Measurements from ENCODE around the gene EXOC4. TPM values are rescaled to one million over a fixed set of nuclear protein-coding genes. Genes with fewer than 3 reads are reported as not detected.

EXOC4 gene
- total and polyA plus RNA-seq, 2 of the 13 experiments (the other 11 are each of a cell fraction or from before 2014, with no cell fraction given): 22.5 to 39.0 TPM

DNA sequence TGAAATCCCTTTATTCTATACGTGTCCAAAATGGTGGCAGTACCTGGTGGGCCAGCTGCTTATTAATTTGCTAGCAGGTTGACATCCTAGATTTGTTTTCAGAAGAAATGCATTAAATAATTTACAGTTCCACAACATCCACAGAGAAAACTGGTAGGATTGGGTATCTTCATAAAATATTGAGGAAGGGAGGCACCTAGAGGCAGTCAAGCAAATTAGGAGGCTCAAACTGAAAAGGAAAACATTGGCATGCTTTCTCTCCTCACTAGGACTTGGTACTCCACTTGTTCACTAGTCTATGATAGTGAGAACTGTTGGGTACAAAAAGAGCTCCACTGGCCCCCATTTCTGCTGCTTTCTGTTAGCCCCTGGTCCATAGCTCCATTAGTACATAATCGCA is 855.9 kb downstream of the EXOC4 start:
- no peak for DNase-seq (ENCODE audit: low spot score)
- in situ Hi-C loops (cut with HindIII; ENCODE audit: extremely low pct_ligation_motif_present, low pct_unique_long_range_greater_than_20kb): no loop called here
- CTCF ChIA-PET (ENCODE audit: low intra/inter-chr PET ratio, low total read pairs): no interaction called here
- TF ChIP-seq HES4 (CRISPR knock-in tag; IDR thresholded peaks at IDR 0.05; ENCODE audit: borderline replicate concordance): no peak
- no peak for TF ChIP-seq TAF15 (IDR thresholded peaks at IDR 0.05; ENCODE audit: low read depth, low read length, poor library complexity, severe bottlenecking)
- TF ChIP-seq, protein P1, sequence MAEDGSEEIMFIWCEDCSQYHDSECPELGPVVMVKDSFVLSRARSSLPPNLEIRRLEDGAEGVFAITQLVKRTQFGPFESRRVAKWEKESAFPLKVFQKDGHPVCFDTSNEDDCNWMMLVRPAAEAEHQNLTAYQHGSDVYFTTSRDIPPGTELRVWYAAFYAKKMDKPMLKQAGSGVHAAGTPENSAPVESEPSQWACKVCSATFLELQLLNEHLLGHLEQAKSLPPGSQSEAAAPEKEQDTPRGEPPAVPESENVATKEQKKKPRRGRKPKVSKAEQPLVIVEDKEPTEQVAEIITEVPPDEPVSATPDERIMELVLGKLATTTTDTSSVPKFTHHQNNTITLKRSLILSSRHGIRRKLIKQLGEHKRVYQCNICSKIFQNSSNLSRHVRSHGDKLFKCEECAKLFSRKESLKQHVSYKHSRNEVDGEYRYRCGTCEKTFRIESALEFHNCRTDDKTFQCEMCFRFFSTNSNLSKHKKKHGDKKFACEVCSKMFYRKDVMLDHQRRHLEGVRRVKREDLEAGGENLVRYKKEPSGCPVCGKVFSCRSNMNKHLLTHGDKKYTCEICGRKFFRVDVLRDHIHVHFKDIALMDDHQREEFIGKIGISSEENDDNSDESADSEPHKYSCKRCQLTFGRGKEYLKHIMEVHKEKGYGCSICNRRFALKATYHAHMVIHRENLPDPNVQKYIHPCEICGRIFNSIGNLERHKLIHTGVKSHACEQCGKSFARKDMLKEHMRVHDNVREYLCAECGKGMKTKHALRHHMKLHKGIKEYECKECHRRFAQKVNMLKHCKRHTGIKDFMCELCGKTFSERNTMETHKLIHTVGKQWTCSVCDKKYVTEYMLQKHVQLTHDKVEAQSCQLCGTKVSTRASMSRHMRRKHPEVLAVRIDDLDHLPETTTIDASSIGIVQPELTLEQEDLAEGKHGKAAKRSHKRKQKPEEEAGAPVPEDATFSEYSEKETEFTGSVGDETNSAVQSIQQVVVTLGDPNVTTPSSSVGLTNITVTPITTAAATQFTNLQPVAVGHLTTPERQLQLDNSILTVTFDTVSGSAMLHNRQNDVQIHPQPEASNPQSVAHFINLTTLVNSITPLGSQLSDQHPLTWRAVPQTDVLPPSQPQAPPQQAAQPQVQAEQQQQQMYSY (CRISPR knock-in tag; IDR thresholded peaks at IDR 0.05): no peak
- TF ChIP-seq NPAS2 (CRISPR knock-in tag; IDR thresholded peaks at IDR 0.05; ENCODE audit: borderline replicate concordance): no peak
- no peak for TF ChIP-seq ZBTB20 (CRISPR knock-in tag; IDR thresholded peaks at IDR 0.05; ENCODE audit: borderline replicate concordance, low read depth)
- TF ChIP-seq, protein P2, sequence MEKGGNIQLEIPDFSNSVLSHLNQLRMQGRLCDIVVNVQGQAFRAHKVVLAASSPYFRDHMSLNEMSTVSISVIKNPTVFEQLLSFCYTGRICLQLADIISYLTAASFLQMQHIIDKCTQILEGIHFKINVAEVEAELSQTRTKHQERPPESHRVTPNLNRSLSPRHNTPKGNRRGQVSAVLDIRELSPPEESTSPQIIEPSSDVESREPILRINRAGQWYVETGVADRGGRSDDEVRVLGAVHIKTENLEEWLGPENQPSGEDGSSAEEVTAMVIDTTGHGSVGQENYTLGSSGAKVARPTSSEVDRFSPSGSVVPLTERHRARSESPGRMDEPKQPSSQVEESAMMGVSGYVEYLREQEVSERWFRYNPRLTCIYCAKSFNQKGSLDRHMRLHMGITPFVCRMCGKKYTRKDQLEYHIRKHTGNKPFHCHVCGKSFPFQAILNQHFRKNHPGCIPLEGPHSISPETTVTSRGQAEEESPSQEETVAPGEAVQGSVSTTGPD (CRISPR knock-in tag; IDR thresholded peaks at IDR 0.05): no peak
- no peak for TF ChIP-seq RCOR2 (CRISPR knock-in tag; IDR thresholded peaks at IDR 0.05)
- no peak for TF ChIP-seq ZNF644 (CRISPR knock-in tag; IDR thresholded peaks at IDR 0.05; ENCODE audit: low read depth)
- TF ChIP-seq, protein P3, sequence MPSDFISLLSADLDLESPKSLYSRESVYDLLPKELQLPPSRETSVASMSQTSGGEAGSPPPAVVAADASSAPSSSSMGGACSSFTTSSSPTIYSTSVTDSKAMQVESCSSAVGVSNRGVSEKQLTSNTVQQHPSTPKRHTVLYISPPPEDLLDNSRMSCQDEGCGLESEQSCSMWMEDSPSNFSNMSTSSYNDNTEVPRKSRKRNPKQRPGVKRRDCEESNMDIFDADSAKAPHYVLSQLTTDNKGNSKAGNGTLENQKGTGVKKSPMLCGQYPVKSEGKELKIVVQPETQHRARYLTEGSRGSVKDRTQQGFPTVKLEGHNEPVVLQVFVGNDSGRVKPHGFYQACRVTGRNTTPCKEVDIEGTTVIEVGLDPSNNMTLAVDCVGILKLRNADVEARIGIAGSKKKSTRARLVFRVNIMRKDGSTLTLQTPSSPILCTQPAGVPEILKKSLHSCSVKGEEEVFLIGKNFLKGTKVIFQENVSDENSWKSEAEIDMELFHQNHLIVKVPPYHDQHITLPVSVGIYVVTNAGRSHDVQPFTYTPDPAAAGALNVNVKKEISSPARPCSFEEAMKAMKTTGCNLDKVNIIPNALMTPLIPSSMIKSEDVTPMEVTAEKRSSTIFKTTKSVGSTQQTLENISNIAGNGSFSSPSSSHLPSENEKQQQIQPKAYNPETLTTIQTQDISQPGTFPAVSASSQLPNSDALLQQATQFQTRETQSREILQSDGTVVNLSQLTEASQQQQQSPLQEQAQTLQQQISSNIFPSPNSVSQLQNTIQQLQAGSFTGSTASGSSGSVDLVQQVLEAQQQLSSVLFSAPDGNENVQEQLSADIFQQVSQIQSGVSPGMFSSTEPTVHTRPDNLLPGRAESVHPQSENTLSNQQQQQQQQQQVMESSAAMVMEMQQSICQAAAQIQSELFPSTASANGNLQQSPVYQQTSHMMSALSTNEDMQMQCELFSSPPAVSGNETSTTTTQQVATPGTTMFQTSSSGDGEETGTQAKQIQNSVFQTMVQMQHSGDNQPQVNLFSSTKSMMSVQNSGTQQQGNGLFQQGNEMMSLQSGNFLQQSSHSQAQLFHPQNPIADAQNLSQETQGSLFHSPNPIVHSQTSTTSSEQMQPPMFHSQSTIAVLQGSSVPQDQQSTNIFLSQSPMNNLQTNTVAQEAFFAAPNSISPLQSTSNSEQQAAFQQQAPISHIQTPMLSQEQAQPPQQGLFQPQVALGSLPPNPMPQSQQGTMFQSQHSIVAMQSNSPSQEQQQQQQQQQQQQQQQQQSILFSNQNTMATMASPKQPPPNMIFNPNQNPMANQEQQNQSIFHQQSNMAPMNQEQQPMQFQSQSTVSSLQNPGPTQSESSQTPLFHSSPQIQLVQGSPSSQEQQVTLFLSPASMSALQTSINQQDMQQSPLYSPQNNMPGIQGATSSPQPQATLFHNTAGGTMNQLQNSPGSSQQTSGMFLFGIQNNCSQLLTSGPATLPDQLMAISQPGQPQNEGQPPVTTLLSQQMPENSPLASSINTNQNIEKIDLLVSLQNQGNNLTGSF (CRISPR knock-in tag; IDR thresholded peaks at IDR 0.05): no peak
- TF ChIP-seq, protein P4, sequence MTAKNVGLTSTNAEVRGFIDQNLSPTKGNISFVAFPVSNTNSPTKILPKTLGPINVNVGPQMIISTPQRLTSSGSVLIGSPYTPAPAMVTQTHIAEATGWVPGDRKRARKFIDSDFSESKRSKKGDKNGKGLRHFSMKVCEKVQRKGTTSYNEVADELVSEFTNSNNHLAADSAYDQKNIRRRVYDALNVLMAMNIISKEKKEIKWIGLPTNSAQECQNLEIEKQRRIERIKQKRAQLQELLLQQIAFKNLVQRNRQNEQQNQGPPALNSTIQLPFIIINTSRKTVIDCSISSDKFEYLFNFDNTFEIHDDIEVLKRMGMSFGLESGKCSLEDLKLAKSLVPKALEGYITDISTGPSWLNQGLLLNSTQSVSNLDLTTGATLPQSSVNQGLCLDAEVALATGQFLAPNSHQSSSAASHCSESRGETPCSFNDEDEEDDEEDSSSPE (CRISPR knock-in tag; IDR thresholded peaks at IDR 0.05): no peak
- TF ChIP-seq, protein P5, sequence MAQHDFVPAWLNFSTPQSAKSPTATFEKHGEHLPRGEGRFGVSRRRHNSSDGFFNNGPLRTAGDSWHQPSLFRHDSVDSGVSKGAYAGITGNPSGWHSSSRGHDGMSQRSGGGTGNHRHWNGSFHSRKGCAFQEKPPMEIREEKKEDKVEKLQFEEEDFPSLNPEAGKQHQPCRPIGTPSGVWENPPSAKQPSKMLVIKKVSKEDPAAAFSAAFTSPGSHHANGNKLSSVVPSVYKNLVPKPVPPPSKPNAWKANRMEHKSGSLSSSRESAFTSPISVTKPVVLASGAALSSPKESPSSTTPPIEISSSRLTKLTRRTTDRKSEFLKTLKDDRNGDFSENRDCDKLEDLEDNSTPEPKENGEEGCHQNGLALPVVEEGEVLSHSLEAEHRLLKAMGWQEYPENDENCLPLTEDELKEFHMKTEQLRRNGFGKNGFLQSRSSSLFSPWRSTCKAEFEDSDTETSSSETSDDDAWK (CRISPR knock-in tag; IDR thresholded peaks at IDR 0.05): no peak
- no peak for TF ChIP-seq ZNF44 (CRISPR knock-in tag; IDR thresholded peaks at IDR 0.05)

More for the DNA sequence above, 855.9 kb downstream of the EXOC4 start:
- BruUV-seq (replicated peaks): no TSS peak
- H3K4me1 ChIP-seq (ENCODE audit: insufficient read depth, low read length): no peaks in the 10 kb centered on the region
- H3K9ac ChIP-seq (ENCODE audit: insufficient read depth, low read depth, low read length): no peak overlapping the region
- POLR2A ChIA-PET: no interaction called here
- no peaks in the 10 kb centered on the region for H3K36me3 ChIP-seq (replicated peaks in 1 of 2; ENCODE audit: control insufficient read depth in 1 of 2, insufficient read depth in 2 of 2, low read length in 2 of 2)
- H2AFZ ChIP-seq (ENCODE audit: low read length): no peak overlapping the region
- no peak overlapping the region for H3K4me2 ChIP-seq (ENCODE audit: low read depth, low read length)
- no peak overlapping the region for H3K27ac ChIP-seq (ENCODE audit: extremely low read length, insufficient read depth, low read length)
- no peaks in the 10 kb centered on the region for H4K20me1 ChIP-seq (ENCODE audit: insufficient read depth, low read length)
- ATAC-seq (no peak), FAIRE-seq (no peak)
- H3K9me3 ChIP-seq (ENCODE audit: low read length): no peaks in the 10 kb centered on the region
- H3K27me3 ChIP-seq (ENCODE audit: control insufficient read depth in 1 of 2, insufficient read depth in 2 of 2, low read length in 2 of 2): no peaks in the 10 kb centered on the region
- no peaks in the 10 kb centered on the region for H3K79me2 ChIP-seq (ENCODE audit: insufficient read depth, low read length)
- WGBS (ENCODE audit: low lambda C conversion rate): 0% methylated on average over 2 of the region's 2 CpGs
- no peak overlapping the region for H3K4me3 ChIP-seq (replicated peaks in 1 of 3; ENCODE audit: insufficient read depth in 1 of 3, low read depth in 2 of 3, low read length in 3 of 3)
- intact Hi-C loops (cut with micrococcal nuclease; ENCODE audit: unreplicated experiment): no loop called here

Data from HepG2 (cell line).